ENCODE results near the gene LRRC40. TPM values are rescaled to one million over a fixed set of nuclear protein-coding genes. Genes with fewer than 3 reads are reported as not detected.

LRRC40 gene
- total and polyA plus RNA-seq, 9 of the 15 experiments (the other 6 are each of a cell fraction or from before 2014, with no cell fraction given): 16.1 to 36.2 (median 30.9) TPM

DNA sequence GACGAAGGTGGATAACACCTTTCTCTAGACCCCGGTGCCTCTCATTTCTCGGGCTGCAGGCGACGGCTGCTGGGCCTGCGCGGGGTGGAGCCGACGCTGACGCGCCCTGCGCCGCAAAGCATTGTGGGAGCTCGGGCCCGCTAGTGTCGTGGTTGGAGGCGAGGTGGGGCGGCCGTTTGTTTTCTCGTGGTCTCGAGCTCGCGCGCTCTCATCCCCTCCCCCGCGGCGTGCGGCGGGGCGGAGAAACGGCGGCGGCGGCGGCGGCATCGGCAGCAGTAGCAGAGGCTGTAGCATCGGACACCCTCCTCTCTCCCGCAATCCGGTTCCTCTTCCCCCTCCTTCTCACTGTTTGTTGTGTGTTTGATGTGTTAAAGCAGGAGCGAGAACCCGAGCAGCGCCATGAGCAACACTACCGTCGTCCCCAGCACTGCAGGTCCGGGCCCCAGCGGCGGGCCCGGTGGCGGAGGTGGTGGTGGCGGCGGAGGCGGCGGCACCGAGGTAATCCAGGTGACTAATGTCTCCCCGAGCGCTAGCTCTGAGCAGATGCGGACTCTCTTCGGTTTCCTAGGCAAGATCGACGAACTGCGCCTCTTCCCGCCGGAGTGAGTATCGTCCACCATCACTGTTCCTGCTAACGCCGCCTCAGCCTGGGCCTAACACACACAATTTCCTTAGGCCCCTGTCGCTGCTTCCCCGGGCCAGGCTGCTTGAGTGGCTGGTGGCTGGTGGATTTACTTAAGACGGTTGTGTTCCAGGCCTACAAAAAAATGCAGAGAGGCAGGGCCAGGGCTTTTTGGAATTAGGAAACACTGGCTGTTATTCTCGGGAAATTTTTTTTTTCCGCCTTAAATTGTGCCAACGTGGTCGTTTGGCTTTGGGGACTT, 16.1 kb upstream of the LRRC40 start, which contains the start of gene SRSF11 (continued):
- TF ChIP-seq, protein P1, sequence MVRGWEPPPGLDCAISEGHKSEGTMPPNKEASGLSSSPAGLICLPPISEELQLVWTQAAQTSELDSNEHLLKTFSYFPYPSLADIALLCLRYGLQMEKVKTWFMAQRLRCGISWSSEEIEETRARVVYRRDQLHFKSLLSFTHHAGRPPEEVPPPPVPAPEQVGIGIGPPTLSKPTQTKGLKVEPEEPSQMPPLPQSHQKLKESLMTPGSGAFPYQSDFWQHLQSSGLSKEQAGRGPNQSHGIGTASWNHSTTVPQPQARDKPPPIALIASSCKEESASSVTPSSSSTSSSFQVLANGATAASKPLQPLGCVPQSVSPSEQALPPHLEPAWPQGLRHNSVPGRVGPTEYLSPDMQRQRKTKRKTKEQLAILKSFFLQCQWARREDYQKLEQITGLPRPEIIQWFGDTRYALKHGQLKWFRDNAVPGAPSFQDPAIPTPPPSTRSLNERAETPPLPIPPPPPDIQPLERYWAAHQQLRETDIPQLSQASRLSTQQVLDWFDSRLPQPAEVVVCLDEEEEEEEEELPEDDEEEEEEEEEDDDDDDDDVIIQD (CRISPR knock-in tag; IDR thresholded peaks at IDR 0.05): no peak
- TF ChIP-seq PTRF (tag; IDR thresholded peaks at IDR 0.05) (no peak), ZNF24 (IDR thresholded peaks at IDR 0.05) (no peak), TRIM28 (IDR thresholded peaks at IDR 0.05) (no peak), SLC30A9 (CRISPR knock-in tag; IDR thresholded peaks at IDR 0.05) (no peak), SAFB (IDR thresholded peaks at IDR 0.05; ENCODE audit: borderline replicate concordance, low read depth, low read length) (peak; percentile 88), ZNF740 (CRISPR knock-in tag; IDR thresholded peaks at IDR 0.05) (no peak), ZNF740 (tag; IDR thresholded peaks at IDR 0.05) (no peak), SNRNP70 (optimal IDR thresholded peaks at IDR 0.05; ENCODE audit: low read depth, low read length) (no peak), MAFF (IDR thresholded peaks at IDR 0.05; ENCODE audit: low read length) (no peak), BCL6 (CRISPR knock-in tag; IDR thresholded peaks at IDR 0.05) (no peak), ZBTB43 (CRISPR knock-in tag; IDR thresholded peaks at IDR 0.05) (no peak), CBX8 (IDR thresholded peaks at IDR 0.05; ENCODE audit: borderline replicate concordance, extremely low read depth, low read depth, low read length, poor library complexity, severe bottlenecking) (no peak), ZNF408 (CRISPR knock-in tag; IDR thresholded peaks at IDR 0.05; ENCODE audit: low read depth) (no peak), NFATC3 (IDR thresholded peaks at IDR 0.05) (no peak), SNAPC5 (CRISPR knock-in tag; IDR thresholded peaks at IDR 0.05) (no peak), GMEB1 (CRISPR knock-in tag; IDR thresholded peaks at IDR 0.05) (peak; percentile 43; the same call in 1 of the 2 replicates), ZNF57 (CRISPR knock-in tag; IDR thresholded peaks at IDR 0.05) (no peak), GTF2A2 (tag; IDR thresholded peaks at IDR 0.05) (no peak), MTF1 (CRISPR knock-in tag; IDR thresholded peaks at IDR 0.05; ENCODE audit: borderline replicate concordance) (no peak)
- TF ChIP-seq, protein P2, sequence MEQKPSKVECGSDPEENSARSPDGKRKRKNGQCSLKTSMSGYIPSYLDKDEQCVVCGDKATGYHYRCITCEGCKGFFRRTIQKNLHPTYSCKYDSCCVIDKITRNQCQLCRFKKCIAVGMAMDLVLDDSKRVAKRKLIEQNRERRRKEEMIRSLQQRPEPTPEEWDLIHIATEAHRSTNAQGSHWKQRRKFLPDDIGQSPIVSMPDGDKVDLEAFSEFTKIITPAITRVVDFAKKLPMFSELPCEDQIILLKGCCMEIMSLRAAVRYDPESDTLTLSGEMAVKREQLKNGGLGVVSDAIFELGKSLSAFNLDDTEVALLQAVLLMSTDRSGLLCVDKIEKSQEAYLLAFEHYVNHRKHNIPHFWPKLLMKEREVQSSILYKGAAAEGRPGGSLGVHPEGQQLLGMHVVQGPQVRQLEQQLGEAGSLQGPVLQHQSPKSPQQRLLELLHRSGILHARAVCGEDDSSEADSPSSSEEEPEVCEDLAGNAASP (IDR thresholded peaks at IDR 0.05): no peak
